PC-3 (cell line): Measurements from ENCODE around the gene GLO1. TPM values are rescaled to one million over a fixed set of nuclear protein-coding genes. Genes with fewer than 3 reads are reported as not detected.

Experiments
- ATAC-seq: fragments of 200-7000 bp; cut with Tn5 transposase; 2 replicates; pipeline ENCODE4 v1.9.1; 2020; ENCODE audit warnings: mild to moderate bottlenecking, moderate library complexity
- BruUV-seq: library from RNA; stranded (reverse); fragments of 400-500 nt; replicated peaks from 2 replicates; lab custom pipeline; 2021; lab: Mats Ljungman, UMichigan
- CTCF ChIA-PET: fragments of 300-600 bp; sonication (Branson Sonifier 250); formaldehyde crosslinking; loops from one replicate; lab custom pipeline; 2022; ENCODE audit warnings: antibody characterized with exemption; lab: Charles Lee
- POLR2A ChIA-PET: fragments of 300-600 bp; sonication (Branson Sonifier 250); formaldehyde crosslinking; loops from one replicate; lab custom pipeline; 2022; ENCODE audit warnings: antibody characterized with exemption; ENCODE audit not compliant: unreplicated experiment; lab: Charles Lee
- DNase-seq: peaks from one replicate; pipeline ENCODE4 v3.0.0-alpha.2; 2015
- H2AFZ ChIP-seq: fragments of 300-600 bp; sonication (generic); 2 replicates; pipeline ENCODE4 v1.6.0; 2016; ENCODE audit warnings: antibody characterized with exemption, low read length
- H3F3A ChIP-seq: fragments of 300-600 bp; sonication (generic); one replicate; pipeline ENCODE4 v1.6.0; 2017; ENCODE audit warnings: antibody characterized with exemption, low read length, control low read depth, mild to moderate bottlenecking; ENCODE audit not compliant: unreplicated experiment
- H3K27ac ChIP-seq: fragments of 300-600 bp; sonication (generic); 2 replicates; pipeline ENCODE4 v1.5.1; 2016; ENCODE audit warnings: mild to moderate bottlenecking, low read length
- H3K27me3 ChIP-seq: fragments of 300-600 bp; sonication (generic); 2 replicates; pipeline ENCODE4 v1.6.1; 2016; ENCODE audit warnings: low read length, mixed read lengths
- H3K36me3 ChIP-seq: fragments of 300-600 bp; sonication (generic); 2 replicates; pipeline ENCODE4 v1.6.1; 2016; ENCODE audit warnings: low read depth, mixed run types, low read length, mixed read lengths
- H3K4me1 ChIP-seq: fragments of 300-600 bp; sonication (generic); 2 replicates; pipeline ENCODE4 v1.5.1; 2016; ENCODE audit warnings: low read length; ENCODE audit not compliant: insufficient read depth
- H3K4me2 ChIP-seq: fragments of 300-600 bp; sonication (generic); 2 replicates; pipeline ENCODE4 v1.6.0; 2016; ENCODE audit warnings: low read length
- H3K4me3 ChIP-seq: fragments of 300-600 bp; sonication (generic); 2 replicates; pipeline ENCODE4 v1.5.1; 2016; ENCODE audit warnings: mild to moderate bottlenecking, low read length, mixed read lengths
- H3K79me2 ChIP-seq: fragments of 300-600 bp; sonication (generic); 2 replicates; pipeline ENCODE4 v1.6.1; 2017; ENCODE audit warnings: low read length, mixed read lengths
- H3K9ac ChIP-seq: fragments of 300-600 bp; sonication (generic); 2 replicates; pipeline ENCODE4 v1.6.0; 2016; ENCODE audit warnings: mild to moderate bottlenecking, low read length
- H3K9me2 ChIP-seq: fragments of 300-600 bp; sonication (generic); replicated peaks from 2 replicates; pipeline ENCODE4 v1.6.1; 2016; ENCODE audit warnings: mixed run types, low read length, mixed read lengths
- H3K9me3 ChIP-seq: fragments of 300-600 bp; sonication (generic); 2 replicates; pipeline ENCODE4 v1.6.1; 2016; ENCODE audit warnings: low read length, mixed read lengths
- H4K20me1 ChIP-seq: fragments of 300-600 bp; sonication (generic); 2 replicates; pipeline ENCODE4 v1.6.1; 2016; ENCODE audit warnings: low read length, mixed read lengths
- EZH2 ChIP-seq: fragments of 300-600 bp; sonication (generic); IDR thresholded peaks from one replicate; pipeline ENCODE4 v1.6.1; 2017; ENCODE audit warnings: antibody characterized with exemption, mild to moderate bottlenecking, low read length; ENCODE audit not compliant: unreplicated experiment
- EZH2phosphoT487 ChIP-seq: fragments of 300-600 bp; sonication (generic); IDR thresholded peaks from 2 replicates; pipeline ENCODE4 v1.6.1; 2018; ENCODE audit warnings: mild to moderate bottlenecking, antibody characterized with exemption, low read length, borderline replicate concordance
- intact Hi-C: fragments of 100-400 bp; cut with micrococcal nuclease; formaldehyde crosslinking; loops from 2 replicates; pipeline ENCODE4 v1.9.0; 2023
- total RNA-seq: library from RNA; depleted of rRNA; stranded (reverse); fragments of >200 nt; gene quantifications from 2 replicates; pipeline ENCODE4 v1.2.3, GENCODE V29; 2014
- TF ChIP-seq, protein P1 (sequence below): fragments of 300-600 bp; sonication (generic); conservative IDR thresholded peaks from 2 replicates; pipeline ENCODE4 v1.5.1; 2017; ENCODE audit warnings: antibody characterized with exemption, low read depth, mild to moderate bottlenecking, low read length

The GLO1 gene
- total RNA-seq, 1 experiment from 2014 or later: 233 TPM

DNA sequence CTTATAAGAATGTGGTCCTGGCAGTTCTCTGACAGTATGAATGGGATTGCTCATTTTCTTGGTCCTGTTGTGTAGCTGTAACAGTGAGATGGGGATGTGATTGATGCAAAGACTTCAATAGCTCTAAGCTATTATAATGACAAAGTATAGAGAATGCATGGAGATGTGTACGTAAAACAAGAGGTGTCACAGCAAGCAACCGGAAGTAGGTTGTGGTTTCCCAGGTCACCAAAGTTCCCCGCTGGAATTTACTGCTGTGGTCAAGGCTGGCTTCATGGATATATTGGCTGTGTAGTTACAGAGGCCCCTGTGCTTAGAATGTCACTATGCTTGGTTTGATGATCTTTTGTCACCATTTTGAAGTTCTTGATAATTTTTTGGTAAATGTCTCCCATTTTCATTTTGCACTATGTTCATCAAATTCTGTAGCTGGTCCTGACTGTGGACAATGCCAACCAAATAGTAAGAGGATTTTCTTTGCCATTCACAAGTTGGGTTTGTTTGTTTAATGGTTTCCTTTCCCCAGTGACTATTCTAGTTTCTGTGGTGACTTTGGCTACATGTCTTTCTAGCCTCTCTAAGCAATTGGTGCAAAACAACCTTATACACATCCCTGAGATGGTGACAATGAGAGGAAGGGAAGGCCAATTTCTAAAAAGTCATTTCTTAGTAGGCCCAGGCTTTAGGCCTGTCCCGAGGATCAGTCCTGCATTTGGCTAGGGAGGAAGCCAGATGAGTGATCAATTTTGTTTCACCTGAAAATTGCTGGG, 22.7 kb upstream of the GLO1 start:
- Histone ChIP-seq H3K4me3 (no peak overlapping the region), H3K9me2 (no peaks in the 10 kb centered on the region), H3K79me2 (no peaks in the 10 kb centered on the region), H3K4me1 (peaks cover 16% of the 10 kb centered on the region), H3K36me3 (no peaks in the 10 kb centered on the region), H2AFZ (no peak overlapping the region), H3K9ac (no peak overlapping the region), H3K27ac (no peak overlapping the region), H3F3A (no peaks in the 10 kb centered on the region), H3K9me3 (no peaks in the 10 kb centered on the region), H4K20me1 (no peaks in the 10 kb centered on the region), H3K4me2 (no peak overlapping the region), H3K27me3 (no peaks in the 10 kb centered on the region)
- ChIA-PET POLR2A (interaction anchor here (0.7 kb wide), 1 partner anchor 35 kb away, joined by 3 read pairs; no protein-coding TSS in a partner anchor), CTCF (no interaction called here)
- intact Hi-C loops: loop anchor here (10.0 kb wide), 1 partner anchor 209 kb away; no protein-coding TSS in a partner anchor
- ATAC-seq: no peak
- TF ChIP-seq, protein P1, sequence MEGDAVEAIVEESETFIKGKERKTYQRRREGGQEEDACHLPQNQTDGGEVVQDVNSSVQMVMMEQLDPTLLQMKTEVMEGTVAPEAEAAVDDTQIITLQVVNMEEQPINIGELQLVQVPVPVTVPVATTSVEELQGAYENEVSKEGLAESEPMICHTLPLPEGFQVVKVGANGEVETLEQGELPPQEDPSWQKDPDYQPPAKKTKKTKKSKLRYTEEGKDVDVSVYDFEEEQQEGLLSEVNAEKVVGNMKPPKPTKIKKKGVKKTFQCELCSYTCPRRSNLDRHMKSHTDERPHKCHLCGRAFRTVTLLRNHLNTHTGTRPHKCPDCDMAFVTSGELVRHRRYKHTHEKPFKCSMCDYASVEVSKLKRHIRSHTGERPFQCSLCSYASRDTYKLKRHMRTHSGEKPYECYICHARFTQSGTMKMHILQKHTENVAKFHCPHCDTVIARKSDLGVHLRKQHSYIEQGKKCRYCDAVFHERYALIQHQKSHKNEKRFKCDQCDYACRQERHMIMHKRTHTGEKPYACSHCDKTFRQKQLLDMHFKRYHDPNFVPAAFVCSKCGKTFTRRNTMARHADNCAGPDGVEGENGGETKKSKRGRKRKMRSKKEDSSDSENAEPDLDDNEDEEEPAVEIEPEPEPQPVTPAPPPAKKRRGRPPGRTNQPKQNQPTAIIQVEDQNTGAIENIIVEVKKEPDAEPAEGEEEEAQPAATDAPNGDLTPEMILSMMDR: no peak
- TF ChIP-seq EZH2 (no peak), EZH2phosphoT487 (no peak)
- no TSS peak for BruUV-seq
- peak; percentile 54 for DNase-seq

DNA sequence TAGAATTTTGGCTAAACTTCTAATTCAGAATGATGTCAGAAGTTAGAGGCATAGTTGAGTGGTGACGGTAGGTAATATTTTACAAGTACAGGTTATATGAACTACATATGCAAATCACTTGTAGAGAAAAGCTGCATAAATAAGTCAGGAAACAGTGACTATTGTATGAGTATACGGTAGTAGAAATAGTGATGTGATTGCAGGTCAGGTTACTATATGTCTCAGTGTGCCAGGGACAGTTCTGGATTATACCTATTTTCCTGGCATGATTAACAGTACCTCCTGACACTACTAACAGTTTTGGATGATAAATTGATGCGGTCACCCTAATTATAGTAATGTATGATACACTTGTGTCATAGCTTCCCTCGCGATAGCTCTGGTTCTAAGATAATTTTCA, 21.4 kb upstream of the GLO1 start:
- no TSS peak for BruUV-seq
- H3K36me3 ChIP-seq: no peaks in the 10 kb centered on the region
- H3K27ac ChIP-seq: no peak overlapping the region
- H3K79me2 ChIP-seq: no peaks in the 10 kb centered on the region
- POLR2A ChIA-PET: no interaction called here
- peaks cover 16% of the 10 kb centered on the region for H3K4me1 ChIP-seq
- no peak overlapping the region for H3K4me2 ChIP-seq
- H3K4me3 ChIP-seq: no peak overlapping the region
- TF ChIP-seq, protein P1: no peak
- no peak for TF ChIP-seq EZH2phosphoT487
- H3F3A ChIP-seq: no peaks in the 10 kb centered on the region
- H3K9ac ChIP-seq: no peak overlapping the region
- no peaks in the 10 kb centered on the region for H4K20me1 ChIP-seq
- no peaks in the 10 kb centered on the region for H3K9me3 ChIP-seq
- no peaks in the 10 kb centered on the region for H3K27me3 ChIP-seq
- ATAC-seq (peak; percentile 35; the same call in 1 of the 2 replicates), DNase-seq (peak; percentile 18)
- intact Hi-C loops: loop anchor here (10.0 kb wide), 1 partner anchor 210 kb away; no protein-coding TSS in a partner anchor
- CTCF ChIA-PET: no interaction called here
- H2AFZ ChIP-seq: no peak overlapping the region
- no peaks in the 10 kb centered on the region for H3K9me2 ChIP-seq

DNA sequence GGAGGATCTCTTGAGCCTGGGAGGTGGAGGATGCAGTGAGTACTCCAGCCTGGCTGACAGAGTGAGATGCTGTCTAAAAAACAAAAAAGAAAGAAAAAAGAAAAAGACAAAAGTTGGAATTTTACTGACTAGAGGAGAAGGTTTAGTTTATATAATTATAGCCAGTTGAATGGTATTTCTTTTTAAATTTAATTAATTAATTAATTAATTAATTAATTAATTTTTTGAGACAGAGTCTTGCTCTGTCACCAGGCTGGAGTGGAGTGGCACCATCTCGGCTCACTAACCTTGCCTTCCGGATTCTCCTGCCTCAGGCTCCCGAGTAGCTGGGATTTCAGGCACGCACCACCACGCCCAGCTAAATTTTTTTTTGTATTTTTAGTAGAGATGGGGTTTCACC, 20.8 kb upstream of the GLO1 start:
- DNase-seq (no peak), ATAC-seq (no peak)
- intact Hi-C loops: loop anchor here (10.0 kb wide), 1 partner anchor 211 kb away; no protein-coding TSS in a partner anchor
- Histone ChIP-seq H3K27me3 (no peaks in the 10 kb centered on the region), H4K20me1 (no peaks in the 10 kb centered on the region), H3K9me2 (no peaks in the 10 kb centered on the region), H3K4me3 (no peak overlapping the region), H3K79me2 (no peaks in the 10 kb centered on the region), H3K27ac (no peak overlapping the region), H3K9me3 (no peaks in the 10 kb centered on the region), H3K4me2 (no peak overlapping the region), H2AFZ (no peak overlapping the region), H3K9ac (no peak overlapping the region), H3F3A (no peaks in the 10 kb centered on the region), H3K36me3 (no peaks in the 10 kb centered on the region), H3K4me1 (peaks cover 16% of the 10 kb centered on the region)
- TF ChIP-seq EZH2 (no peak), EZH2phosphoT487 (no peak)
- TF ChIP-seq, protein P1: no peak
- BruUV-seq: no TSS peak
- POLR2A ChIA-PET: no interaction called here
- CTCF ChIA-PET: no interaction called here
